GM18511 (cell line): ENCODE data around the gene SNCAIP.
"Not testable (repeated sequence)": the region's sequence is repeated elsewhere in the genome, so short reads cannot be mapped to it uniquely, and the experiment has no call there.

Experiments
- ATAC-seq: cut with Tn5 transposase; IDR thresholded peaks from one replicate; pipeline ENCODE4 v1.9.1; 2021; ENCODE audit warnings: mild to moderate bottlenecking, moderate library complexity; ENCODE audit not compliant: unreplicated experiment

SNCAIP gene

GRCh38 chr5:122354293-122354692 lies 42.3 kb downstream of the SNCAIP start:
- no peak for ATAC-seq

DNA sequence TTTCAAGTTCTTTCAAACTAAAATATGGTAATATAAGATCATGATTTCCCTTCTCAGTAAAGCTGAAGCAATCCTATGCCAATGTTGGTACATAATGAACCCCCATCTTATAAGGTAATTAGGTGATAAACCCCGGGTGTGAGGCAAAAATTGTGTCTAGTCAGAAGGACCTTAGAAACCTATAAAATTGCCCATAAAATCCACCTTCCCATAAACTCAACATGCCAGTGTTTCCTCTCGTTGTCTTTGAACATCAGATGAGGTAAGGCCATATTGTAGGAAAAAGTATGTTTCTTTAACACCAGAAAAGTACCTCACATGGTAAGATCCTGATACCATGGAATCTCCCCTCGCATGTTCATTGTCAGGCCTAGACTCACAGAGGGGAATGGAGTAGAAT lies 43.3 kb downstream of the SNCAIP start:
- no peak for ATAC-seq

DNA sequence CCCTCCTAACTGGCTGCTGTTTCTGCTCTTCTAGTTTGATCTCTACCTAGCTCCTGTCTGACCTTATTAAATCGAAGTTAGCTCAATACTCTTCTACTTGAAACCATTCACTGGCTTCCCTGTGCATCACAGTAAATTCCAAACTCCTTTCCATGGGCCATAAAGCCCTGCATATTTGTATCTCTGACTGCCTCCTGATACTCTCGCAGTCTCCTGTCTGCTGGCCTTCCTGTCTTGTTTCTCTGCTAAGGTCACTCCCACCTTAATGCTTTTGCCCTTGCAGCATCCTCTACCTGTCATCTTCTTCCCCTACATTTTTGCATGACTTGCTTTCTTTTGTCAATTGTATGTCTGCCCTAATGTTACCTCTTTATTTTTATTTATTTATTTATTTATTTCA lies 44.8 kb downstream of the SNCAIP start:
- no peak for ATAC-seq

- ATAC-seq: no peak
These were observed 46.4 kb downstream of the SNCAIP start for GRCh38 chr5:122358372-122358979.

DNA sequence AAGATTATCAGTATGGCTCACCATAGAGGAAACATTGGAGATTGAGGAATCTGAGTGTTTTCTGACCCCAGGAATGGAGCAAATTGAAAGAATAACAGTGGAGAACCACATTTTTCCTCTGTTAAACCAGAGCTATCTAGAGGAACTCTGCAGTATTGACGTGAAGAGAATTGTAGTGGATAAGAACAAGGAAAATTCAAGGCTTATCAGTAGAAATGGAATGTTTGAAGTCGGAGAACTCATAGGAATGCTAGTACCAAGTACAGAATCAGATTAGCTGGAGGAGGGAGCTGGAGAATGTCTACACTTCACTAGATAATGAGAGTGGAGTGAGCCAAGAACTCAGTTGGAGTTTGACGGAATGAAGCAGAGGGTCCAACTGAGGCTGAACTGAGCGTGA lies 50.3 kb downstream of the SNCAIP start:
- no peak for ATAC-seq

DNA sequence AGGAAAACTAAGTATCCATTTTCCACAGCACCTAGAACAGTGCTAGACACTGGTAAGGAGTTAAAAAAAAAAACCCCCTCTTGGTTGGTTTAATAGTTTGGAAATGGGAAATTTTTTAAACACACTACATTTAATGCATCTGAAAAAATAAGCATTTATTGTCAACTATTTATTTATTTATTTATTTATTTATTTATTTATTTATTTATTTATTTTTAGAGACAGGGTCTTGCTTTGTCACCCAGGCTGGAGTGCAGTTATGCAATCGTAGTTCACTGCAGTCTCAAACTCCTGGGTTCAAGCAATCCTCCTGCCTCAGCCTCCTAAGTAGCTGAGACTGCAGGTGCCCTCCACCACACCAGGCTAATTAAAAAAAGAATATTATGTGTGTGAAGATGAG lies 51.6 kb downstream of the SNCAIP start:
- no peak for ATAC-seq

- no peak for ATAC-seq
These were observed 54.5 kb downstream of the SNCAIP start for GRCh38 chr5:122366501-122366900.

GRCh38 chr5:122367456-122367855 lies 55.4 kb downstream of the SNCAIP start:
- no peak for ATAC-seq

- ATAC-seq: no peak
These were observed 56.6 kb downstream of the SNCAIP start for GRCh38 chr5:122368510-122369251.

DNA sequence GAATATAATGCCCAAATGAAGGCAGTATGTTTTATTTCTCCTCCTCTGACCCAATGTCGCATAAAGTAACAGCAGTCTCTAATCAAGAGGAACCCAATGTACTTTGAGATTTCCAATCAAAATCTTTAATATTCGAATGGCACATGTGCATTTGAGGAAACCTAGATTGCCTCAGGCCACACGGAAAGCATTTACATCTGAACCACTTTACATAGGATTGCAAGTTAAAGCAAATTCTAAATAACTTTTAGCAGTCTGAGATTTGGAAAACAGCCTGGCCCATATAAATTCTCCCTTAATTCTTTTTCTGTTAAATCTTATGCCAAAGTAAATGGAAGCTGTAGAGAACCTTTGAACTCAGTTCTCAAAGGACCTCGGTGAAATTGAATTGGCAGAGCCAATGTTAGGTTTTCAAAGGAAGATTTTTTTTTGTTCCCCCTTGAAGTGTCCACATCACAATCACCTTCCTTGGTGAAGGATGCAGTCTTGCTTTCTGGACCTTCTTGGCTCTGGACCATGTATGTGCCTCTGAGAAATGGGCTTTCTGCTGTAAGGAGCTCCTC lies 57.3 kb downstream of the SNCAIP start:
- no peak for ATAC-seq

- no peak for ATAC-seq
These were observed 59.6 kb downstream of the SNCAIP start for GRCh38 chr5:122371511-122372151.

DNA sequence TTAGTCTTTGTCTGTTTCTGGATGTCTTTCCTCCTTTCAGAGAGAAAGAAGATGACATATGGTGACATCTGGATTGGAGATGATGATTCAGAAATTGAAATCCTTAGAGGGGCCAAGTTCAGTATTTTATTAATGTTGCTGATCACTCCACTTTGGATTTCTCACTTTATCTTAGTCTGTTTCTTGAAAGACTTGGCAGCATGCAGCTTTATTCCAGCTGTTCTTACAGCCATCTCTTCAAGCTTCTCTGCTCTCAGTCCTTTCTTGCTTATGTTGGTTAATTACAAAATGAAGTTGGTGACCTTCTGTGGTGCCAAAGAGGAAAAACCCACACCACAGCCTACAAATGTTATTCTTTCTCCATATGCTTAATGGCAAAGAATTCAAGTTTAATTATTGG lies 62.1 kb downstream of the SNCAIP start:
- ATAC-seq: no peak

- no peak for ATAC-seq
These were observed 63.8 kb downstream of the SNCAIP start for GRCh38 chr5:122375801-122376200.

- no peak for ATAC-seq
These were observed 64.2 kb downstream of the SNCAIP start for GRCh38 chr5:122376250-122376649.

- no peak for ATAC-seq
These were observed 65.0 kb downstream of the SNCAIP start for GRCh38 chr5:122377026-122377425.

GRCh38 chr5:122382938-122383337 lies 70.9 kb downstream of the SNCAIP start:
- not testable (repeated sequence) for ATAC-seq

GRCh38 chr5:122384739-122385235 lies 72.8 kb downstream of the SNCAIP start:
- no peak for ATAC-seq

- ATAC-seq: no peak
These were observed 73.2 kb downstream of the SNCAIP start for GRCh38 chr5:122385286-122385685.

DNA sequence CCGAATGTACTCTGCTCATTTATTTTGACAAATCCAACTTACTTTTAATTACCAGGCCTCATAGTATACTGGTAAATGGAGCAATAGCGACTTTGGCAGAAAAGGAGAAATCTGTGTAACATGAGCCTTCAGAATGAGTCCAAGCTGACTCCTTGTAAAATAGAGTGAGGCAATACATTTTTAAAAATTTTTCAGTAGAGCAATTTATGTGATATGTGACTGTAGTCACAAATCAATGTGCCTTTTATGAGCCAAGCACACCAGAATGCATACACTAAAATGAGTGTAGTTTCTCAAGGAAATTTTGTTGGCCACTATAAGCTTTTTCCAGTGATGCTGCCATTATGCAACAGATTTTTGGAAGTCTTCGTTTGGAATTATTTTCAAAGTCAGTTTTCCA lies 73.8 kb downstream of the SNCAIP start:
- no peak for ATAC-seq

DNA sequence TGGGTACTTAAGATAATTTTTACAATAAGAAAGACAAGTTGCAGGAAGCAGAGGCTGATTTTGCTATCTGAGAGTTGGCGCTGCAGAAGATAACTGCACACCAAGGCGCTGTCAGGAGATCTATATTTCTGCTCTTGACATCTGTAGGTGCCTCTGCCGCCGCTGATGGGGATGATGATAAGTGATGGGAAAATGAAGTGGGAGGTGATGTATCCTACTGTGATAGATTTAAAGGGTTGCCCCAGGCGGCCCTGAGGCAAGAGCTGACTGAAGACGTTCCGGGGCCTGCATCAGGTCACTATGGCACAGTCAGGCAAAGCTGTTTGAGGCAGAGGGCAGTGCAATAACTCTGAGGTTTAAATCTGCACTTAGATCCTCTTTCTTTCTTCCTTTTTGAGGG lies 78.1 kb downstream of the SNCAIP start:
- no peak for ATAC-seq

- no peak for ATAC-seq
These were observed 78.7 kb downstream of the SNCAIP start for GRCh38 chr5:122390694-122391093.

DNA sequence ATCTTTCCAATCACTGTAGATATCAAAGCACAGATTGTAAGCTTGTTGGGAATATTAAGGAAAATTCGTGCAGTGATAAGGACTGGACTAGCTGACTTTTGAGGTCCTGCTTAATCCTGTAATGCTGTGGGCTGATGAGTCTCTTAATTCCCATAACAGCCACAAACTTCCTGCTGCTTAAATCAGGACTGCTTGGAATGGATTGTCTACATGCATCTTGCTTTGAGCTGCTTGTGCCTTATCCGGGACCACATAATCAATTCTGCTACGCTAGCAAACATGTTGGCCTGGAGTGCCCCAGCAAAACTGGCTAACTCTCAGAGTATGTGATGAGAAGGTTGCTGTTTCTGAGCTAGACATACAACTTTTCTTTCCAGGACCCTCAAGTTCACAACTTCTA lies 79.6 kb downstream of the SNCAIP start:
- no peak for ATAC-seq
